PC-3 (cell line): ENCODE results near the gene MAP6. TPM values are rescaled to one million over a fixed set of nuclear protein-coding genes. Genes with fewer than 3 reads are reported as not detected.

ENCODE experiments used
- ATAC-seq: fragments of 200-7000 bp; cut with Tn5 transposase; 2 replicates; pipeline ENCODE4 v1.9.1; 2020; ENCODE audit warnings: mild to moderate bottlenecking, moderate library complexity
- BruUV-seq: library from RNA; stranded (reverse); fragments of 400-500 nt; replicated peaks from 2 replicates; lab custom pipeline; 2021; lab: Mats Ljungman, UMichigan
- CTCF ChIA-PET: fragments of 300-600 bp; sonication (Branson Sonifier 250); formaldehyde crosslinking; loops from one replicate; lab custom pipeline; 2022; ENCODE audit warnings: antibody characterized with exemption; lab: Charles Lee
- POLR2A ChIA-PET: fragments of 300-600 bp; sonication (Branson Sonifier 250); formaldehyde crosslinking; loops from one replicate; lab custom pipeline; 2022; ENCODE audit warnings: antibody characterized with exemption; ENCODE audit not compliant: unreplicated experiment; lab: Charles Lee
- DNase-seq: peaks from one replicate; pipeline ENCODE4 v3.0.0-alpha.2; 2015
- H2AFZ ChIP-seq: fragments of 300-600 bp; sonication (generic); 2 replicates; pipeline ENCODE4 v1.6.0; 2016; ENCODE audit warnings: antibody characterized with exemption, low read length
- H3F3A ChIP-seq: fragments of 300-600 bp; sonication (generic); one replicate; pipeline ENCODE4 v1.6.0; 2017; ENCODE audit warnings: antibody characterized with exemption, low read length, control low read depth, mild to moderate bottlenecking; ENCODE audit not compliant: unreplicated experiment
- H3K27ac ChIP-seq: fragments of 300-600 bp; sonication (generic); 2 replicates; pipeline ENCODE4 v1.5.1; 2016; ENCODE audit warnings: mild to moderate bottlenecking, low read length
- H3K27me3 ChIP-seq: fragments of 300-600 bp; sonication (generic); 2 replicates; pipeline ENCODE4 v1.6.1; 2016; ENCODE audit warnings: low read length, mixed read lengths
- H3K36me3 ChIP-seq: fragments of 300-600 bp; sonication (generic); 2 replicates; pipeline ENCODE4 v1.6.1; 2016; ENCODE audit warnings: low read depth, mixed run types, low read length, mixed read lengths
- H3K4me1 ChIP-seq: fragments of 300-600 bp; sonication (generic); 2 replicates; pipeline ENCODE4 v1.5.1; 2016; ENCODE audit warnings: low read length; ENCODE audit not compliant: insufficient read depth
- H3K4me2 ChIP-seq: fragments of 300-600 bp; sonication (generic); 2 replicates; pipeline ENCODE4 v1.6.0; 2016; ENCODE audit warnings: low read length
- H3K4me3 ChIP-seq: fragments of 300-600 bp; sonication (generic); 2 replicates; pipeline ENCODE4 v1.5.1; 2016; ENCODE audit warnings: mild to moderate bottlenecking, low read length, mixed read lengths
- H3K79me2 ChIP-seq: fragments of 300-600 bp; sonication (generic); 2 replicates; pipeline ENCODE4 v1.6.1; 2017; ENCODE audit warnings: low read length, mixed read lengths
- H3K9ac ChIP-seq: fragments of 300-600 bp; sonication (generic); 2 replicates; pipeline ENCODE4 v1.6.0; 2016; ENCODE audit warnings: mild to moderate bottlenecking, low read length
- H3K9me2 ChIP-seq: fragments of 300-600 bp; sonication (generic); replicated peaks from 2 replicates; pipeline ENCODE4 v1.6.1; 2016; ENCODE audit warnings: mixed run types, low read length, mixed read lengths
- H3K9me3 ChIP-seq: fragments of 300-600 bp; sonication (generic); 2 replicates; pipeline ENCODE4 v1.6.1; 2016; ENCODE audit warnings: low read length, mixed read lengths
- H4K20me1 ChIP-seq: fragments of 300-600 bp; sonication (generic); 2 replicates; pipeline ENCODE4 v1.6.1; 2016; ENCODE audit warnings: low read length, mixed read lengths
- EZH2 ChIP-seq: fragments of 300-600 bp; sonication (generic); IDR thresholded peaks from one replicate; pipeline ENCODE4 v1.6.1; 2017; ENCODE audit warnings: antibody characterized with exemption, mild to moderate bottlenecking, low read length; ENCODE audit not compliant: unreplicated experiment
- EZH2phosphoT487 ChIP-seq: fragments of 300-600 bp; sonication (generic); IDR thresholded peaks from 2 replicates; pipeline ENCODE4 v1.6.1; 2018; ENCODE audit warnings: mild to moderate bottlenecking, antibody characterized with exemption, low read length, borderline replicate concordance
- intact Hi-C: fragments of 100-400 bp; cut with micrococcal nuclease; formaldehyde crosslinking; loops from 2 replicates; pipeline ENCODE4 v1.9.0; 2023
- total RNA-seq: library from RNA; depleted of rRNA; stranded (reverse); fragments of >200 nt; gene quantifications from 2 replicates; pipeline ENCODE4 v1.2.3, GENCODE V29; 2014
- TF ChIP-seq, protein P1 (sequence below): fragments of 300-600 bp; sonication (generic); conservative IDR thresholded peaks from 2 replicates; pipeline ENCODE4 v1.5.1; 2017; ENCODE audit warnings: antibody characterized with exemption, low read depth, mild to moderate bottlenecking, low read length

MAP6 gene
- total RNA-seq, 1 experiment from 2014 or later, result 0.47 TPM

DNA sequence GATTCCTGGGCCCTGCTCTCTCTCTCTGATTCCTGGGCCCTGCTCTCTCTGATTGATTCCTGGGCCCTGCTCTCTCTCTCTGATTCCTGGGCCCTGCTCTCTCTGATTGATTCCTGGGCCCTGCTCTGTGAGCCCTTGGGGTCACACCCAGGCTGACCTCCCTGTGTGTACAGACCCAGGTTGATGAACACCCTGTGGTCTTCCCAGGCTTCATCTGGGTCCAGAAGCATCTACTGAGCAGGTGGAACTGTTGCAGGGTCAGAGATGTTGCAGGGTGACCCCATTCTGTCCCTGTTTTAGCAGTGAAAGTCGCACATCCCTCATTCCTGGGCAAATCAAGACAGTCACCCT, 126.8 kb downstream of the MAP6 start:
- no peak overlapping the region for H3K27ac ChIP-seq
- H3K9ac ChIP-seq, result no peak overlapping the region
- no peak overlapping the region for H3K4me2 ChIP-seq
- intact Hi-C loops, result loop anchor here (10.0 kb wide), 1 partner anchor 153 kb away; no protein-coding TSS in a partner anchor
- BruUV-seq, result no TSS peak
- H3K4me1 ChIP-seq, result peaks cover 10% of the 10 kb centered on the region
- H2AFZ ChIP-seq, result no peak overlapping the region
- H3K36me3 ChIP-seq, result no peaks in the 10 kb centered on the region
- ChIA-PET CTCF (no interaction called here), POLR2A (no interaction called here)
- ATAC-seq, result no peak
- no peaks in the 10 kb centered on the region for H4K20me1 ChIP-seq
- TF ChIP-seq, protein P1, sequence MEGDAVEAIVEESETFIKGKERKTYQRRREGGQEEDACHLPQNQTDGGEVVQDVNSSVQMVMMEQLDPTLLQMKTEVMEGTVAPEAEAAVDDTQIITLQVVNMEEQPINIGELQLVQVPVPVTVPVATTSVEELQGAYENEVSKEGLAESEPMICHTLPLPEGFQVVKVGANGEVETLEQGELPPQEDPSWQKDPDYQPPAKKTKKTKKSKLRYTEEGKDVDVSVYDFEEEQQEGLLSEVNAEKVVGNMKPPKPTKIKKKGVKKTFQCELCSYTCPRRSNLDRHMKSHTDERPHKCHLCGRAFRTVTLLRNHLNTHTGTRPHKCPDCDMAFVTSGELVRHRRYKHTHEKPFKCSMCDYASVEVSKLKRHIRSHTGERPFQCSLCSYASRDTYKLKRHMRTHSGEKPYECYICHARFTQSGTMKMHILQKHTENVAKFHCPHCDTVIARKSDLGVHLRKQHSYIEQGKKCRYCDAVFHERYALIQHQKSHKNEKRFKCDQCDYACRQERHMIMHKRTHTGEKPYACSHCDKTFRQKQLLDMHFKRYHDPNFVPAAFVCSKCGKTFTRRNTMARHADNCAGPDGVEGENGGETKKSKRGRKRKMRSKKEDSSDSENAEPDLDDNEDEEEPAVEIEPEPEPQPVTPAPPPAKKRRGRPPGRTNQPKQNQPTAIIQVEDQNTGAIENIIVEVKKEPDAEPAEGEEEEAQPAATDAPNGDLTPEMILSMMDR, result no peak
- TF ChIP-seq EZH2 (no peak), EZH2phosphoT487 (no peak)
- H3K4me3 ChIP-seq, result no peak overlapping the region
- H3F3A ChIP-seq, result no peaks in the 10 kb centered on the region
- no peaks in the 10 kb centered on the region for H3K27me3 ChIP-seq
- no peak for DNase-seq
- H3K9me3 ChIP-seq, result no peaks in the 10 kb centered on the region
- H3K9me2 ChIP-seq, result no peaks in the 10 kb centered on the region
- no peaks in the 10 kb centered on the region for H3K79me2 ChIP-seq

DNA sequence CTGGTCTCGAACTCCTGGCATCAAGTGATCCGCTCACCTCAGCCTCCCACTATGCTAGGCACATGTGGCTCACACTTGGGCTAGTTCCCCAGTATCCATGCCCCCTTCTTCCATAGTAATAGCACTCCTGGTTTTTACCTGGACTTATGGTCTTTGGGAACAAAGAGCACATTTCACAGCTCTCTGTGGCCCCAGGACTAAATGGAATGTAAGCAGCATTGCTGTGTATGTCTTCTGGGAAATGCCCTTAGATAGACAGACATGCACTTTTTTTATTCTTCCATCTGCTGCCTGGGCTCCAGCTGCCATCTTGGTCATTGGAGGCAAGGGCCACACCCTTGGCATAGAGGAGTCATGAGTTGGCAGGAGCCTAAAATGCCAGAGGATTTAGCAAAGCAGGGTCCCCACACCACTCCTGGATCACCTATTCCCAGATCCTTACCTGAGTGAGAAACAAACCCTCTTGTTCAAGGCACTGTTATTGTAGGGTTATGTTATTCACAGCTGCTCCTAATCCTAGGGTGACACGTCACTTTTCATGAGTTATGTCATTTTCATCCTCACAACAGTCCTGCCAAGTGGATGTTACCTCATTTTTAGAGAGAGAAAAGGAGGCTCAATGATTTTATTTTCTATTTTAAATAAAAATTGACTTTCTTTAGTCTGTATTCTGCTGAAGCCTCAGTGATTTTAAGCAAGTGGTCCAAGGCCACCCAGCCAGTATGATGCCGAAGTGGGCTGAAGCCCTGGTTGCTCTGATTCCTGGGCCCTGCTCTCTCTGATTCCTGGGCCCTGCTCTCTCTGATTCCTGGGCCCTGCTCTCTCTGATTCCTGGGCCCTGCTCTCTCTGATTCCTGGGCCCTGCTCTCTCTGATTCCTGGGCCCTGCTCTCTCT, 127.4 kb downstream of the MAP6 start:
- no peak overlapping the region for H3K4me2 ChIP-seq
- DNase-seq, result peak; percentile 31
- H3K79me2 ChIP-seq, result no peaks in the 10 kb centered on the region
- no peak overlapping the region for H3K9ac ChIP-seq
- TF ChIP-seq EZH2phosphoT487 (no peak), EZH2 (no peak)
- TF ChIP-seq, protein P1, result no peak
- no peaks in the 10 kb centered on the region for H4K20me1 ChIP-seq
- ATAC-seq, result no peak
- H3K27ac ChIP-seq, result no peak overlapping the region
- no TSS peak for BruUV-seq
- no peak overlapping the region for H2AFZ ChIP-seq
- intact Hi-C loops, result loop anchor here (10.0 kb wide), 1 partner anchor 153 kb away; no protein-coding TSS in a partner anchor
- H3K9me2 ChIP-seq, result no peaks in the 10 kb centered on the region
- H3K36me3 ChIP-seq, result no peaks in the 10 kb centered on the region
- H3K27me3 ChIP-seq, result no peaks in the 10 kb centered on the region
- ChIA-PET POLR2A (no interaction called here), CTCF (no interaction called here)
- H3K9me3 ChIP-seq, result no peaks in the 10 kb centered on the region
- no peaks in the 10 kb centered on the region for H3F3A ChIP-seq
- no peak overlapping the region for H3K4me3 ChIP-seq
- peaks cover 16% of the 10 kb centered on the region for H3K4me1 ChIP-seq
